ENCODE data around the gene SRSF10. TPM values are rescaled to one million over a fixed set of nuclear protein-coding genes. Genes with fewer than 3 reads are reported as not detected.

Gene SRSF10
- total RNA-seq, 6 experiments from 2014 or later: 30.6 to 51.5 (median 43.1) TPM

GRCh38 chr1:23936481-23937176 is 43.5 kb downstream of the SRSF10 start:
- 63% methylated on average over 5 of the region's 6 CpGs for WGBS (ENCODE audit: insufficient coverage, low coverage, low lambda C conversion rate, missing lambda C conversion rate)
- no peak for TF ChIP-seq CTCF (IDR thresholded peaks at IDR 0.05)
- no peak for TF ChIP-seq POLR2A (IDR thresholded peaks at IDR 0.05)
- Histone ChIP-seq H3K27ac (no peak overlapping the region), H3K36me3 (no peaks in the 10 kb centered on the region), H3K4me3 (no peak overlapping the region), H3K4me1 (no peaks in the 10 kb centered on the region), H3K9me3 (no peaks in the 10 kb centered on the region), H3K27me3 (no peaks in the 10 kb centered on the region)
- DNase-seq (peak in 1 of 3 donors; percentile 15), ATAC-seq (no peak)
- intact Hi-C loops (cut with DNase I): no loop called here

GRCh38 chr1:23931491-23931880 is 48.6 kb downstream of the SRSF10 start:
- no peaks in the 10 kb centered on the region for H3K4me1 ChIP-seq
- TF ChIP-seq CTCF (IDR thresholded peaks at IDR 0.05) (no peak), POLR2A (IDR thresholded peaks at IDR 0.05) (no peak)
- no peaks in the 10 kb centered on the region for H3K27me3 ChIP-seq
- DNase-seq: no peak
- H3K9me3 ChIP-seq: no peaks in the 10 kb centered on the region
- H3K27ac ChIP-seq: no peak overlapping the region
- 88% methylated on average over 1 of the region's 1 CpG for WGBS (ENCODE audit: insufficient coverage, low coverage, low lambda C conversion rate, missing lambda C conversion rate)
- H3K36me3 ChIP-seq: no peaks in the 10 kb centered on the region
- no peak overlapping the region for H3K4me3 ChIP-seq
- intact Hi-C loops (cut with DNase I): no loop called here
- no peak for ATAC-seq

- DNase-seq: no peak
- no peaks in the 10 kb centered on the region for H3K4me1 ChIP-seq
- H3K9me3 ChIP-seq: no peaks in the 10 kb centered on the region
- TF ChIP-seq POLR2A (IDR thresholded peaks at IDR 0.05): no peak
- TF ChIP-seq CTCF (IDR thresholded peaks at IDR 0.05): no peak
- intact Hi-C loops (cut with DNase I): no loop called here
- no peaks in the 10 kb centered on the region for H3K36me3 ChIP-seq
- ATAC-seq: no peak
- no peak overlapping the region for H3K27ac ChIP-seq
- no peak overlapping the region for H3K4me3 ChIP-seq
- H3K27me3 ChIP-seq: no peaks in the 10 kb centered on the region
- 39% methylated on average over 9 of the region's 11 CpGs for WGBS (ENCODE audit: insufficient coverage, low coverage, low lambda C conversion rate, missing lambda C conversion rate)
These were observed 49.2 kb downstream of the SRSF10 start for GRCh38 chr1:23930861-23931490.

GRCh38 chr1:23930270-23930669 is 49.9 kb downstream of the SRSF10 start:
- no peaks in the 10 kb centered on the region for H3K9me3 ChIP-seq
- TF ChIP-seq CTCF (IDR thresholded peaks at IDR 0.05) (no peak), POLR2A (IDR thresholded peaks at IDR 0.05) (no peak)
- intact Hi-C loops (cut with DNase I): no loop called here
- H3K4me3 ChIP-seq: no peak overlapping the region
- ATAC-seq (no peak), DNase-seq (no peak)
- 89% methylated on average over 3 of the region's 5 CpGs for WGBS (ENCODE audit: insufficient coverage, low coverage, low lambda C conversion rate, missing lambda C conversion rate)
- H3K27me3 ChIP-seq: no peaks in the 10 kb centered on the region
- no peaks in the 10 kb centered on the region for H3K4me1 ChIP-seq
- no peak overlapping the region for H3K27ac ChIP-seq
- H3K36me3 ChIP-seq: no peaks in the 10 kb centered on the region
